Cardiac muscle cell (in vitro differentiated cells and primary cell): Measurements from ENCODE around the gene TLK1. TPM values are rescaled to one million over a fixed set of nuclear protein-coding genes. Genes with fewer than 3 reads are reported as not detected.

Source experiments
- DNase-seq, 2 donors: peaks; one replicate each; pipeline versions ENCODE4 v3.0.0 to v3.0.0-alpha.2; 2010 to 2017; ENCODE audit warnings: low read depth in 1 of 2, low spot score in 1 of 2
- H3K27ac ChIP-seq: fragments of 200-600 bp; sonication (generic); 2 replicates; pipeline ENCODE4 v1.5.1; 2016
- H3K27me3 ChIP-seq: fragments of 200-600 bp; sonication (generic); 2 replicates; pipeline ENCODE4 v1.6.0; 2016; ENCODE audit warnings: control low read depth
- H3K36me3 ChIP-seq: fragments of 200-600 bp; sonication (generic); 2 replicates; pipeline ENCODE4 v1.5.1; 2016; ENCODE audit warnings: control low read depth
- H3K4me1 ChIP-seq: fragments of 200-600 bp; sonication (generic); 2 replicates; pipeline ENCODE4 v1.8.1; 2017; ENCODE audit warnings: low read depth, mild to moderate bottlenecking, mixed run types
- H3K4me3 ChIP-seq: fragments of 200-600 bp; sonication (generic); 2 replicates; pipeline ENCODE4 v1.5.1; 2016; ENCODE audit warnings: mild to moderate bottlenecking
- H3K9me3 ChIP-seq: fragments of 200-600 bp; sonication (generic); 2 replicates; pipeline ENCODE4 v1.5.1; 2017; ENCODE audit warnings: low read depth, mild to moderate bottlenecking, control low read depth
- CTCF ChIP-seq: IDR thresholded peaks from 2 replicates; pipeline ENCODE4 v1.5.1; 2012; ENCODE audit warnings: low read depth, mild to moderate bottlenecking, low read length
- polyA plus RNA-seq: library from polyadenylated mRNA; unstranded; fragments of >200 nt; fragmentation: Nextera tagmentation; extraction: Ambion mirVana; gene quantifications from 2 replicates; pipeline ENCODE4 v1.2.1, GENCODE V29; 2016
- total RNA-seq: library from RNA; depleted of rRNA; stranded (reverse); fragments of >200 nt; gene quantifications from 2 replicates; pipeline ENCODE4 v1.2.3, GENCODE V29; 2016

TLK1 gene
- total and polyA plus RNA-seq, 2 experiments from 2014 or later = 10.1 to 29.2 TPM

- Histone ChIP-seq H3K27me3 (no peaks in the 10 kb centered on the region), H3K9me3 (no peaks in the 10 kb centered on the region), H3K4me3 (no peak overlapping the region), H3K27ac (no peak overlapping the region), H3K4me1 (no peaks in the 10 kb centered on the region), H3K36me3 (peaks cover 32% of the 10 kb centered on the region)
- TF ChIP-seq CTCF = no peak
- DNase-seq = no peak
These were observed 193.1 kb downstream of the TLK1 start for GRCh38 chr2:170967553-170967952.

GRCh38 chr2:170966648-170967396 is 193.9 kb downstream of the TLK1 start:
- no peaks in the 10 kb centered on the region for H3K9me3 ChIP-seq
- H3K36me3 ChIP-seq = peaks cover 39% of the 10 kb centered on the region
- TF ChIP-seq CTCF = no peak
- H3K27me3 ChIP-seq = no peaks in the 10 kb centered on the region
- DNase-seq = peak in 1 of 2 donors; percentile 21
- no peak overlapping the region for H3K27ac ChIP-seq
- H3K4me3 ChIP-seq = no peak overlapping the region
- no peaks in the 10 kb centered on the region for H3K4me1 ChIP-seq

DNA sequence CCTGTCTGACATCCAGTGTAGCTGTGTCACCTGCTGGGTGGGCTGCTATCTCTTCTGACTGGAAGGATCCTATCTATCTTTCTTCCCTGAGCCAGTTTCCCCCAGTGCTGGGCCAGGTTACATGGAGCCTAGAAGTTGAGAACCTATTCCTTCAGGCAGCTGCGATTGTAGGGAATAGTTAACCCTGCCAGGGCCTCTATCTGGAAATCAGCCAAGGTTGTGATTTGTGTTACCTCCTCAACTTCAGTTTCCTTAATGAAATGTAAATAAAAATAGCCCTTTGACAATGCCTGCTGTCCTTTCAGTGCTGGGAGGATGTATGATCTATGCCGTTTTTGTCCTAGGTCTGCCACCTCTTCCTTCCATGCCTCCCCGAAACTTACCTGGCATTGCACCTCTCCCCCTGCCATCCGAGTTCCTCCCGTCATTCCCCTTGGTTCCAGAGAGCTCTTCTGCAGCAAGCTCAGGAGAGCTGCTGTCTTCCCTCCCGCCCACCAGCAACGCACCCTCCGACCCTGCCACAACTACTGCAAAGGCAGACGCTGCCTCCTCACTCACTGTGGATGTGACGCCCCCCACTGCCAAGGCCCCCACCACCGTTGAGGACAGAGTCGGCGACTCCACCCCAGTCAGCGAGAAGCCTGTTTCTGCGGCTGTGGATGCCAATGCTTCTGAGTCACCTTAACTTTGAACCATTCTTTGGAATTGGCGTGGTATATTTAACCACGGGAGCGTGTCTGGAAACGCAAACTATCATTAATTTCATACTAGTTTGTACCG is 195.1 kb downstream of the TLK1 start:
- DNase-seq = no peak
- peak overlapping the region; percentile 28 for H3K27ac ChIP-seq

GRCh38 chr2:170963386-170963785 is 197.3 kb downstream of the TLK1 start:
- DNase-seq = no peak
- no peaks in the 10 kb centered on the region for H3K4me1 ChIP-seq
- no peak for TF ChIP-seq CTCF
- no peaks in the 10 kb centered on the region for H3K9me3 ChIP-seq
- H3K4me3 ChIP-seq = no peak overlapping the region
- no peak overlapping the region for H3K27ac ChIP-seq
- H3K27me3 ChIP-seq = no peaks in the 10 kb centered on the region
- peaks cover 61% of the 10 kb centered on the region for H3K36me3 ChIP-seq

More for the DNA sequence above, 195.1 kb downstream of the TLK1 start:
- Histone ChIP-seq H3K4me3 (no peak overlapping the region), H3K4me1 (no peaks in the 10 kb centered on the region), H3K36me3 (peaks cover 51% of the 10 kb centered on the region), H3K27me3 (no peaks in the 10 kb centered on the region), H3K9me3 (no peaks in the 10 kb centered on the region)
- no peak for TF ChIP-seq CTCF

DNA sequence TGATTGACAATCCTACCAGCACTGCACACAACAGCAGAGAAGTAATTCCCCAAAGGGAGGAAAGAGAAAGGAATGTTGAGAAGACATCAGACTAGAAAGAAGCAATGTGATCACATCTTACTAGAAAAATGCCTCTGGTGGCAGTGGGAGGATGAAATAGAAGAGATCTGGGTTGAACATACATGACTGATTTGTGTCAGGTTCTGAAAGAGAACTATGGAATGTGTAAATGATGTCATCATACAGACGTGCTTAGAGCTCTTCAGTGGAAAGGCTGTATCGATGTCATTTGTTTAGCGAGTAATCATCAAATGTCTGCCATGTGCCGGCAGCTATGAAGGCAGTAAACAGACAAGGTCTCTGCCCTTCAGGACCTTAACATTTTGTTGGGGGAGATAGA is 206.8 kb downstream of the TLK1 start:
- no peak for TF ChIP-seq CTCF

More for the DNA sequence above, 206.8 kb downstream of the TLK1 start:
- Histone ChIP-seq H3K4me1 (no peaks in the 10 kb centered on the region), H3K36me3 (peaks cover 84% of the 10 kb centered on the region), H3K9me3 (no peaks in the 10 kb centered on the region), H3K27ac (no peak overlapping the region), H3K27me3 (no peaks in the 10 kb centered on the region), H3K4me3 (no peak overlapping the region)
- DNase-seq = no peak
